Uterus (tissue), 2 donors: ENCODE results near the gene SAP25.

Source experiments
- POLR2A ChIP-seq, 2 donors: fragments of 450-650 bp; IDR thresholded peaks; one replicate each; pipeline ENCODE4 v1.6.1; 2016; ENCODE audit warnings: antibody characterized with exemption in 2 of 2, mild to moderate bottlenecking in 1 of 2, moderate library complexity in 1 of 2
- TF ChIP-seq, protein P1 (sequence below), 4 experiments: fragments of 200-600 bp in 2 of 4; fragments of 450-650 bp in 2 of 4; sonication (generic) in 2 of 4; IDR thresholded peaks; one replicate each; pipeline ENCODE4 v1.5.1; 2016 to 2019; ENCODE audit warnings: antibody characterized with exemption in 4 of 4, mild to moderate bottlenecking in 2 of 4, moderate library complexity in 1 of 4

DNA sequence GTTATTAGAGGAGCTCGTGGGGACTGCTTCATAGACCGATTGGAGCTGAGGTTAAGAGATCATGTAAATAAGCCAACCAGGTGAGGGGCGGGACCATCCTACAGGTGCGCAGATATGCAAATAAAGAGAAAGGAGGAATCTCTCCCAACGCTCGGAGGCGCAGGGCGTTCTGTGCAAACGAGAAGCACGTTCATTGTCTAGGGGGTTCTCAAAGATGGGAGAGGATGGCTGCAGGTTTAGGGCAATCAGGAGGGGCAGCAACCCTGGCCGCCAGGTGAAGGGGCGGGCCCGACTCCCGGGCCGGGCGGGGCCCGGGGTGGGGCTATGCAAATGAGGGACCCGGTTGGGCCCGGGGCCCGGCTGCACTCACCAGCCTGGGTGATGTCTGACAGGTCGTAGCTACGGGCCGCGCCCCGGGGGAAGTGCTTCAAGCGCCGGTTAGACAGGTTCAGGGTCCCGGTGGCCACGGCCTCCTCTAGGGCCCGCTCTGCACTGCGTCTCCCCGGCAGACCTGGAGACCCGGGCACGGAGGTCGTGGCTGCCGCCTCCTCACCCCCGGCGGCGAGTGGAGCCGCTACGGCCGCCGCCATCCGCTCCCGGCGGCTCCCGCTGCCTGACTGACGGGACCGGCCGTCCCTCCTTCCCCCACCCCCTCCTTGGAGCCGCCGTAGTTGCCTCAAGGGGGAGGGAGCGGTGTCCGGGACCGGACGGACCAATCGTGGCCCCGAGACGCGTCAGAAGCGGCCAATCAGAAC, 12.0 kb upstream of the SAP25 start, which contains the start of gene LRCH4:
- TF ChIP-seq, protein P1, sequence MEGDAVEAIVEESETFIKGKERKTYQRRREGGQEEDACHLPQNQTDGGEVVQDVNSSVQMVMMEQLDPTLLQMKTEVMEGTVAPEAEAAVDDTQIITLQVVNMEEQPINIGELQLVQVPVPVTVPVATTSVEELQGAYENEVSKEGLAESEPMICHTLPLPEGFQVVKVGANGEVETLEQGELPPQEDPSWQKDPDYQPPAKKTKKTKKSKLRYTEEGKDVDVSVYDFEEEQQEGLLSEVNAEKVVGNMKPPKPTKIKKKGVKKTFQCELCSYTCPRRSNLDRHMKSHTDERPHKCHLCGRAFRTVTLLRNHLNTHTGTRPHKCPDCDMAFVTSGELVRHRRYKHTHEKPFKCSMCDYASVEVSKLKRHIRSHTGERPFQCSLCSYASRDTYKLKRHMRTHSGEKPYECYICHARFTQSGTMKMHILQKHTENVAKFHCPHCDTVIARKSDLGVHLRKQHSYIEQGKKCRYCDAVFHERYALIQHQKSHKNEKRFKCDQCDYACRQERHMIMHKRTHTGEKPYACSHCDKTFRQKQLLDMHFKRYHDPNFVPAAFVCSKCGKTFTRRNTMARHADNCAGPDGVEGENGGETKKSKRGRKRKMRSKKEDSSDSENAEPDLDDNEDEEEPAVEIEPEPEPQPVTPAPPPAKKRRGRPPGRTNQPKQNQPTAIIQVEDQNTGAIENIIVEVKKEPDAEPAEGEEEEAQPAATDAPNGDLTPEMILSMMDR (IDR thresholded peaks at IDR 0.05): peak in 1 of 4 experiments; percentile 41
- TF ChIP-seq POLR2A (IDR thresholded peaks at IDR 0.05): peak; percentile 91 to 99
